SK-N-SH treated with all-trans-retinoic acid at 6 μM for 48 hours (cell line): ENCODE data around the gene RNF144B.

ENCODE experiments used
- ARNTL ChIP-seq: fragments of 450-650 bp; formaldehyde crosslinking; IDR thresholded peaks from 2 replicates; pipeline ENCODE4 v1.5.0; 2020; ENCODE audit warnings: low read depth, mild to moderate bottlenecking, moderate library complexity, borderline replicate concordance
- BACH2 ChIP-seq: fragments of 250-450 bp; sonication (Bioruptor Pico); IDR thresholded peaks from 2 replicates; pipeline ENCODE4 v1.9.0; 2021; ENCODE audit warnings: mild to moderate bottlenecking, borderline replicate concordance
- CREB5 ChIP-seq: fragments of 250-450 bp; sonication (Bioruptor Pico); IDR thresholded peaks from 2 replicates; pipeline ENCODE4 v1.5.1; 2020; ENCODE audit warnings: low read depth, mild to moderate bottlenecking, moderate library complexity
- ESRRG ChIP-seq: fragments of 250-450 bp; sonication (Bioruptor Pico); IDR thresholded peaks from 2 replicates; pipeline ENCODE4 v1.6.1; 2021; ENCODE audit warnings: mild to moderate bottlenecking
- PATZ1 ChIP-seq: fragments of 250-450 bp; sonication (Bioruptor Pico); IDR thresholded peaks from 2 replicates; pipeline ENCODE4 v1.8.0; 2020; ENCODE audit warnings: mild to moderate bottlenecking, moderate library complexity, borderline replicate concordance
- PPARA ChIP-seq: fragments of 250-450 bp; sonication (Bioruptor Pico); IDR thresholded peaks from 2 replicates; pipeline ENCODE4 v1.5.0; 2020; ENCODE audit warnings: mild to moderate bottlenecking, borderline replicate concordance
- SNAI2 ChIP-seq: fragments of 250-450 bp; sonication (Bioruptor Pico); IDR thresholded peaks from 2 replicates; pipeline ENCODE4 v1.5.0; 2020; ENCODE audit warnings: mild to moderate bottlenecking, moderate library complexity
- ZC3H10 ChIP-seq: fragments of 250-450 bp; sonication (Bioruptor Pico); IDR thresholded peaks from 2 replicates; pipeline ENCODE4 v1.5.1; 2021; ENCODE audit warnings: mild to moderate bottlenecking, moderate library complexity
- ZFP30 ChIP-seq: fragments of 450-650 bp; formaldehyde crosslinking; IDR thresholded peaks from 2 replicates; pipeline ENCODE4 v1.5.0; 2022; ENCODE audit warnings: mild to moderate bottlenecking, moderate library complexity

- TF ChIP-seq BACH2 (CRISPR knock-in tag) (no peak), PATZ1 (CRISPR knock-in tag) (no peak), ZC3H10 (CRISPR knock-in tag) (no peak), CREB5 (no peak), ESRRG (CRISPR knock-in tag) (no peak), ARNTL (no peak), ZFP30 (CRISPR knock-in tag) (no peak), SNAI2 (CRISPR knock-in tag) (no peak), PPARA (no peak)
These were observed 25.0 kb upstream of the RNF144B start for GRCh38 chr6:18362058-18362561.
